ENCODE data around the gene ANKRD35. TPM values are rescaled to one million over a fixed set of nuclear protein-coding genes. Genes with fewer than 3 reads are reported as not detected.
"Not testable (repeated sequence)": the region's sequence is repeated elsewhere in the genome, so short reads cannot be mapped to it uniquely, and the experiment has no call there.

Gene ANKRD35
- total RNA-seq, result 1 to 10 TPM; 1.4 to 3.4 TPM
- polyA plus RNA-seq (ENCODE audit: insufficient read length in 6 of 6), result 1 to 10 TPM; 3.7 to 4.8 (median 4.2) TPM
- long read RNA-seq, donor 1, partial matches to known transcripts, result 21 of 21 reads
- long read RNA-seq, donor 1, other reads (novel, unspliced or antisense), result 0 of 21 reads
- long read RNA-seq, donor 2, partial matches to known transcripts, result 8 of 8 reads
- long read RNA-seq, donor 2, other reads (novel, unspliced or antisense), result 0 of 8 reads
- long read RNA-seq, donor 3, partial matches to known transcripts, result 11 of 11 reads
- long read RNA-seq, donor 3, other reads (novel, unspliced or antisense), result 0 of 11 reads
- long read RNA-seq, donor 4, partial matches to known transcripts, result 9 of 9 reads
- long read RNA-seq, donor 4, other reads (novel, unspliced or antisense), result 0 of 9 reads
- long read RNA-seq, donor 5, partial matches to known transcripts, result 7 of 7 reads
- long read RNA-seq, donor 5, other reads (novel, unspliced or antisense), result 0 of 7 reads
- long read RNA-seq, donor 6, partial matches to known transcripts, result 6 of 6 reads
- long read RNA-seq, donor 6, other reads (novel, unspliced or antisense), result 0 of 6 reads
- long read RNA-seq, donor 7, result 0 reads
- long read RNA-seq, donor 8, partial matches to known transcripts, result 10 of 10 reads
- long read RNA-seq, donor 8, other reads (novel, unspliced or antisense), result 0 of 10 reads
- long read RNA-seq, donor 9, result 0 reads
- long read RNA-seq, donor 10, partial matches to known transcripts, result 15 of 16 reads
- long read RNA-seq, donor 10, other reads (novel, unspliced or antisense), result 1 of 16 reads
- long read RNA-seq, donor 11, partial matches to known transcripts, result 19 of 19 reads
- long read RNA-seq, donor 11, other reads (novel, unspliced or antisense), result 0 of 19 reads
- long read RNA-seq, donor 12, partial matches to known transcripts, result 8 of 8 reads
- long read RNA-seq, donor 12, other reads (novel, unspliced or antisense), result 0 of 8 reads

- ATAC-seq (peak; percentile 98), DNase-seq (peak; percentile 74 to 98 (median 82))
- H3K27me3 ChIP-seq, result peaks cover 0 to 16% of the 10 kb centered on the region in 2 donors
- H3K4me3 ChIP-seq, result peak within 1 kb of the TSS; percentile 60 to 68
- no peaks in the 10 kb centered on the region for H3K9me3 ChIP-seq
- no peak for TF ChIP-seq CTCF (IDR thresholded peaks at IDR 0.05)
- no peaks in the 10 kb centered on the region for H3K36me3 ChIP-seq
- intact Hi-C loops (cut with DNase I), result no loop called here
- peaks cover 8 to 22% of the 10 kb centered on the region in 2 donors for H3K4me1 ChIP-seq
- peak within 1 kb of the TSS in 1 of 2 donors; percentile 37 for H3K27ac ChIP-seq
Observed at GRCh38 chr1:145885738-145886287, at the start of gene ANKRD35. Gene ANKRD35, minus strand, starts transcription at chr1:145885866. Its CDS starts 108 bp downstream, at chr1:145885758.

- H3K27me3 ChIP-seq; H3K27ac ChIP-seq; ATAC-seq; H3K9me3 ChIP-seq; intact Hi-C loops (cut with DNase I); DNase-seq; H3K4me3 ChIP-seq: not testable (repeated sequence)
- peaks cover 0 to 39% of the 10 kb centered on the region in 2 donors for H3K36me3 ChIP-seq
- peaks cover 0 to 28% of the 10 kb centered on the region in 2 donors for H3K4me1 ChIP-seq
Observed at GRCh38 chr1:145932522-145933009, 46.9 kb upstream of the ANKRD35 start.

- TF ChIP-seq CTCF (IDR thresholded peaks at IDR 0.05), result no peak
- peak overlapping the region; percentile 58 to 71 for H3K4me3 ChIP-seq
- H3K4me1 ChIP-seq, result peaks cover 7 to 35% of the 10 kb centered on the region in 2 donors
- H3K27ac ChIP-seq, result peak overlapping the region; percentile 95
- intact Hi-C loops (cut with DNase I), result no loop called here
- H3K27me3 ChIP-seq, result no peaks in the 10 kb centered on the region
- no peaks in the 10 kb centered on the region for H3K9me3 ChIP-seq
- ATAC-seq (no peak), DNase-seq (no peak)
- H3K36me3 ChIP-seq, result peaks cover 0 to 14% of the 10 kb centered on the region in 2 donors
Observed at GRCh38 chr1:145927916-145928643, 42.4 kb upstream of the ANKRD35 start.

- no peaks in the 10 kb centered on the region for H3K9me3 ChIP-seq
- ATAC-seq, result peak; percentile 99
- peak; percentile 84 to 98 (median 96) for DNase-seq
- peaks cover 7 to 35% of the 10 kb centered on the region in 2 donors for H3K4me1 ChIP-seq
- H3K36me3 ChIP-seq, result peaks cover 0 to 22% of the 10 kb centered on the region in 2 donors
- H3K27me3 ChIP-seq, result no peaks in the 10 kb centered on the region
- peak; percentile 44 to 69 for TF ChIP-seq CTCF (IDR thresholded peaks at IDR 0.05)
- peak within 1 kb of the TSS; percentile 95 for H3K27ac ChIP-seq
- peak within 1 kb of the TSS; percentile 58 to 71 for H3K4me3 ChIP-seq
- intact Hi-C loops (cut with DNase I), result no loop called here
Observed at GRCh38 chr1:145927063-145927886, 41.6 kb upstream of the ANKRD35 start, which contains the start of gene RBM8A. Gene RBM8A, minus strand, starts transcription at chr1:145927484. Its CDS starts 58 bp downstream, at chr1:145927426.

All from left lung (tissue), 14 donors.